ENCODE data around the gene FTO.

DNA sequence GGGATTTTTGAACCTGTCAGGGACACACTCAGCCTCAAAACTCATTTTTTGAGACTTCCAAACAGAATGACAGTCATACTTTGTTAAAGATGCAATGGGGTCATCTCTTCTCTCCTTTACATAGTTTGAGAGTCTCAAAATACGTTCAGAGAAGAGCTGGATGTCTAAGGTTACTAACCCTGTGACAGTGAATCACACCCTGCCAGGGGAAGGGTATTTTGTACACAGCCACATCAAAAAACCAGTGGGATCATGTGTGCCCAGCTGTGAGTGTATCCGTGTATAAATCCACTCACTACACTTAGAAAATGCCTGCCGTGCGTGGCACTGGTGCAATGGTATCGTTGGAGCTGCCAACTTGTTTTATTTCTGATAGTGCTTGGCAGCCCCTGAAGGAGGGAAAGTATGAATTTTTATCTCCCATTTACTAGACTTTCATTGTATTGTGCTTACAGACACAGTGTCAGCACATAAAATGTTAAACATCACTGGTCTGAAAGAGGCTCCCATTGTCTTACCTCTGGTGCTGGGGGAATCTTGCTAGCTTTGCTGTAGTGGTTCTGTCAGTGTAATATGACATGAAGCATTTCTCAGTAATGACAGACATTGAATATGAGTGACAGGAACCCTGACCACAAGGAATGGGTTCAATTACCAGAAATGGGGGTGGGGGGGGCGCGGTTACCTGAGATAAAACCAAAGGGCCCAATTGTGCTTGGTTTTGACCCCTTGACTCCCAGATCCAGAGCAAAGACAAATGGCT lies 256.3 kb downstream of the FTO start:
- TF ChIP-seq CTCF (CRISPR knock-in tag; IDR thresholded peaks at IDR 0.05) = no peak
- TF ChIP-seq MYC (CRISPR knock-in tag; IDR thresholded peaks at IDR 0.05; ENCODE audit: borderline replicate concordance) = no peak
